ENCODE results near the gene HELZ.
"Not testable (repeated sequence)": the region's sequence is repeated elsewhere in the genome, so short reads cannot be mapped to it uniquely, and the experiment has no call there.

Gene HELZ

DNA sequence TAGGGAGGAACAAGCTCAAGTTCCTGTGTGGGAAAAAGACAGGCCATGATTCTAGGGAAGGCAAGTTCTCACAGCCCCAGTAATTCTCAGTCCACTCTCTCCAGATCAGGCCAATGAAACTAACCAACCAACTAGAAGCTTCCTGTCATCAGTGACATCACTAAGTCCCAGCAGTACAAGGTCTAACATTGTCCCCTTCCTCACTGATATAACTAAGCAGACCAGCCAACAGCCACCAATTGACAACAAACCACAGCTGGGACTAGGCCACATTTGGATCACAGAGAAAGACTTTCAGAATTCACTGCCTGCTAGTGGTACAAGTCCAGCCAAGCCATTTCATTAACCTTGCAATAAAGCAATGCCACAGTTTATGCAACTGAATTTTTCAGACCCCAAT lies 106.6 kb downstream of the HELZ start:
- no peak for DNase-seq

DNA sequence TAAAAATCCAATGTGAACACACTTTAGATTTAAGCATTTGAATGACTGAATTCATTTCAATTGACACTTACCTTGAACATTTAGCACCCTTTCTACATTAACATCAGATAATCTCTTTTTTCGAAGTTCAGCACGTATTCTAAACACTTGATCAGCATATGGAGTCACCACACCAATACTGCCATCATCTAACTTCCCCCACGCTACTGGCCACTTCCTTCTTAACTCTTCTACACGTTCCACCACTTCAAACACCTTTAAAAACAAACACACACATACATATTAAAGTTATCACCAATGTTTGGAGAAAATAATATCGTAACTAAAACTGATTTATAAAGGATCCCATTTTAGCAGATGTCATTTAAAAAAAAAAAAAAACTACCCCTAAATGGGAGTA lies 107.1 kb downstream of the HELZ start:
- DNase-seq = no peak

DNA sequence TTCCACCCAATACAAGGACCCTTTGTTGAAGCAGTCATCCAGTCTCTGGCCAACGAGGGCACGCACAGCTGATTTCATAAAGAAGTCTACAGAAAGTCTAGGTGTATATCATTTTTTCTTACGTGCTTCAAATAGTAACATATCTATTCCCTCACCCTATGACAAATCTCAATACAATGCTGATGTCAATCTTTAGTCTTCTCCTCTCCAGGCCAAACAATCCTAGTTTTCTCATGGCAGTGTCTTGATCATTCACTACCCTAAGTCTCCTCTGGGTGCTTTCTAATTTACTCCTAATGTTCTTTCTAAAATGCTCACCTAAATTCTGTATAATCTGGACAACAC lies 108.0 kb downstream of the HELZ start:
- DNase-seq = no peak

DNA sequence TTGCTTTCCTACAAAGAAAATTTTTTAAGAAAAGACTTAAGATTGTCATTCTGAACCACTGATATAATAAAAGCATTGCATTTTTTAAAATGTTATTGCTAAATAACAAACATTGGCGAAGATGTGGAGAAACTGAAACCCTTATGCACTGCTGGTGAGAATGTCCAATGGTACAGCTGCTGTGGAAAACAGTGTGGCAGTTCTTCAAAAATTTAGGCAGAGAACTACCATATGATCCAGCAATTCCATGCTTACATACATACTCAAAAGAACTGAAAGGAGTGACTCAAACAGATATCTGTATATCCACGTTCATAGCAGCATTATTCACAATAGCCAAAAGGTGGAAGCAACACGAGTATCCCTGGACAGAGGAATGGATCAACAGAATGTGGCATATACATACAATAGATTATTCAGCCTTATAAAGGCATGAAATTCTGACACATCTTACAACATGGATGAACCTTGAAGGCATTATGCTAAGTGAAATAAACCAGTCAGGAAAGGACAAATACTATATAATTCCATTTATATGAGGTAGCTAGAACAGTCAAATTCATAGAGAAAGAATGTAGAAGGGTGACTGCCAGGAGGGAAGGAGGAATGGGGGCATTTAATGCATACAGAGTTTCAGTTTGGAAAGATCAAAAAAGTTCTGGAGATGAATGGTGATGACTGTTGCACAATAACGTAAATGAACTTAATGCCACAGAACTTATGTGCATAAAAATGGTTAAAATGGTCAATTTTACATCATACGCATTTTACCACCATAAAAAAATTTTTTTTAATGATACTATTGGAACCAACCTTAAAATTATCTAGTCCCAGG lies 108.6 kb downstream of the HELZ start:
- no peak for DNase-seq

DNA sequence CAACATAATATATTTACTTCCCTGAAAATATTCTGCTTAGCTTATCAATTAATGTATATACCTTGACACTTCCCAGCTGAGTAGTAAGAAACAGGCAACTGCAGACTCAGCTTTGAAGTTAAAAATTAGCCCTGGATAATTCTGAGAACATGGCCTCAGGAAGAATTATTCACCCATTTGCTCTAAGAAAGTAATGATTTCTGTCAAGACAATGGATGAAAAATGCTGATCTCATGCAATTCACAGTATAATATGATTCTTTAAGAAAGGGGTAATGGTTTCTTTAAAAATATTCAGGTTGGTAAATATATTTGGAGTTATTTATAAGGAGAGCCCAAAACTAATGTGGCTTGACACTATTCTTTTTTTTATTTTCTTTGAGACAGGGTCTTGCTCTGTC lies 111.8 kb downstream of the HELZ start:
- no peak for DNase-seq

DNA sequence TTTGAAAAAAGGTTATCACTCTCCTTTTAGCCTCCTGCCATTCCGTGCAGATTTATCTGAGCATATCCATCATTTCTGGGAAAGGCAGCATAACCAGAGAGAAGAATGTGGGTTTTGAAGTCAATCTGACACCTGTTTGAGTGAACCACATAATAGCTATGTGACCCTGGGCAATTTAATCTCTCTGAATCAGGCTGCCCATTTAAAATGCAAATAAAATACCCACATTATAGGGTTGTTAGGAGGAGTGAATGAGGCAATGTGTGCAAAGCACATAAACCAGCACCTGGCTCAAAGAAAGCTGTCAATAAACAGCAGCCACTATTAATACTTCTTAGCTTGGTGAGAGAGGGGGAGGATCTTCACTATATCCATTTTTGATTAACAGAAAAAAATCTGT lies 112.6 kb downstream of the HELZ start:
- DNase-seq = no peak

DNA sequence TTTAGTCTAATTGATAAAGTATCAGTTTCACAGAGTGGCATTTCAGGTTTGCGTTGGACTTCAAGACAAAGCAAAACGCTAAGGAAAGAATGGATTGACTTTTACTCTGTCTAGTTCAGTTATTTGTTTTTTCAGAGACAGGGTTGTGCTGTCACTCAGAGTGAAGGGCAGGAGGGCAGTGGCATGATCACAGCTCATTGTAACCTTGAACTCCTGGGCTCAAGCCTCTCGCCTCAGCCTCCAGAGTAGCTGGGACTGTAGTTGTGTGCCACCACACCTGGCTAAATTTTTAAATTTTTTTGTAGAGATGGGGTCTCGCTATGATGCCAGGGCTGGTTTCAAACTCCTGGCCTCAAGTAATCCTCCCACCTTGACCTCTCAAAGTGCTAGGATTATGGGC lies 114.2 kb downstream of the HELZ start:
- no peak for DNase-seq

DNA sequence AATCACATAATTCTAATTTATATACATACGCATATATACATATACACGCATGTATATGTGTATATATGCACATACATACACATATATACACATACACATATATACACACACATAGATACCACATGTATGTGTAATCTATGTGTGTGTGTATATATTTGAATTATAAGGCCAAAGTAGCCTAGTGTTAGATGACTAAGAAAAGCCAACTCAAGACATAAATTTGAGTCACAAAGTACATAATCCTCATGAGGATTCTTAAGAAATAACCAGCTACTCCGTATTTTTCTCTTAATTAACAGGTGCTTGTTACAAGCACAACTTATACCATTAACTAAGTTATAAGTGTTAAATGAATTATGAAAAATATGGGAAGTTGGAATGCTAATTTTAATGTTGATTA lies 115.7 kb downstream of the HELZ start:
- no peak for DNase-seq

DNA sequence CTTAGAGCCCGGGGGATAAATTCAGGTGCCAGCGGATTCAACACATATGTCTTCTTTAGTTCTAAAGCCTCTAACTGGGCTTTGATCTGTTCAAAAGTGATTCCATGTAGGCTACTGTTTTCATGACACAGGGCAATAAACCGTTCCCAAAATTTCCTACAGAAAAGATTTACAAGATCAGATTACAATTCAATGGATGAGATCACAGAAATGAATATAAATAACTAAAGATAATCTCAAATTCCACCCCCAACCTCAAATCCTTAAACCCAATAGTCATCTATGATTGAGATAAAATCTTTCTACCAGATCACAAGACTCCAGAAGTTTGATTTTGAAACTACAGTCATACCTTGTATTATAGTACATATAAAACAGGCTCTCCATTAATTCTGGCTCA lies 116.3 kb downstream of the HELZ start:
- no peak for DNase-seq

DNA sequence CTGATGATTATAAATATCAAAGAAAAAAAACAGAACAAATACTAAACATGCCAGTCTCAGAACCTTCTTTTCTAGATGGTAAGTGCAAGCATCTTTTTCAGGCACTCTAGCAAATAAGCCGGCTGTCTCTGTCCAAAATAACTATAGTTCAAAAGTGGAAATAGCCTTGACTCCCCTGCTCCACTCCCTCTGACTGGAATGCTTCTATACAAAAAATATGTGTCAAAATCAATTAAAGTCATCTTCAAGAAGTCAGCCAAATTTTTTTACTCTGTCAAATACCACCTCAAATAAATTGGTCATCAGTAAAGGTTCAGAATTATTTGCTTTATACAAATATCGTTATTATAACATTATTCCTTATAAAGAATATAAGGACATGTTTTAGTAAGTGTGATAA lies 117.1 kb downstream of the HELZ start:
- DNase-seq = no peak

DNA sequence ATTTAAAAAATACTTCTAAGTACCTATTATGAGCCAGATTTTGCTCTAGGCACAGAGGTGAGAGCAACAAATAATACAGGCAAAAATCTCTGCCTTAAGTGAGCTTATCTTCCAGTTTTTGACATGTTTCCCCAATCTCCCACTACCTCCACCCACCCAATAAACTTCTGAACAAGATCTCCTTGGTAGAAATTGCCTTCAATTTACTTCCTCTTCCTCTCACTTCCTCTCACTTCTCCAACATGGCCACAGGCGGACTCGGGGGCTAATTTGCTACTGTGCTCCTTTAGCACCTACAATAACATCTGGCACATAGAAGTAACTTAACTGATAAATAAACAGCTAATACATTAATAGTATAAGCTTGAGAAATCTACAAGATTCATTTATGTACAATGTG lies 118.0 kb downstream of the HELZ start:
- DNase-seq = no peak

DNA sequence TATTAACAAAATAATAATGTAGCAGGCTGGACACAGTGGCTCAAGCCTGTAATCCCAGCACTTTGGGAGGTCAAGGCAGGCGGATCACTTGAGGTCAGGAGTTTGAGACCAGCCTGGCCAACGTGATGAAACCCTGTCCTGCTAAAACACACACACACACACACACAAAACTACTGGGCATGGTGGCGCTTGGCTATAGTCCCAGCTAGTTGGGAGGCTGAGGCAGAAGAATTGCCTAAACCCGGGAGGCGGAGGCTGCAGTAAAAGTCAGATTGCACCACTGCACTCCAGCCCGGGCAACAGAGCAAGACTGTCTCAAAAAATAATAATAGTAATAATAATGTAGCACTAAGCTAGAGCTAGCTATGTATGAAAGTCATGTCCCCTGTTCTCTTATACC lies 118.5 kb downstream of the HELZ start:
- DNase-seq = not testable (repeated sequence)

DNA sequence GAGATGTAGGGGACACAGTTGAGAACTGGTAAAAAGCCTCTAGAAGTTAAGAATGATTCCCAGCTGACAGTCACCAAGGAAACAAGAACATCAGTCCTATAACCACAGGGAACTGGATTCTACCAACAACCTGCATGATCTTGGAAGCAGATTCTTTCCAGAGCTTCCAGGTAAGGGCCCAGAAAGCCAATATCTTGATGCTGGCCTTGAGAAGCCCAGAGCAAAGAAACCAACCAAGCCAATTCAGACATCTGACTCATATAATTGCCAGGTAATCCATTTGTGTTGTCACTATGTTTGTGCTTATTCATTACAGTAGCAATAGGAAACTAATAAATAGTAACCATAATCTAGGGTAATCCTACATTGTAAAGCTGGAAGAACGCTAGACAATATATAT lies 119.1 kb downstream of the HELZ start:
- DNase-seq = no peak

DNA sequence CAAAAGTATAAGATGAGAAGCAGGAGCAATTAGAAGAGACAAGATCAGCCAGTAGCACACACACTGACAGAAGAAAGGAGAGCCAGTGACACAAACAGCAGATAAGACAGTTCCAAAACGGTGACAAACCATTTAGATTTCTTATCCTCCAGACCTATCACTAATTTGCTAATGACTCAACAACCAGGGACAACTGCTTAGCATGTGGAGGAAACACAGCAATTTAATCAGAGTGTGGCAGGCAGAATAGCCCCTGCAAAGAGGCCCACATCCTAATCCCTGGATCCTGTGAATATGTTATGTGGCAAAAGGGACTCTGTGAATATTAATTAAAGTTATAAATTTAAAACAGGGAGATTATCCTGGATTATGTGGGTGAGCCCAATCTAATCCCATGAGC lies 119.6 kb downstream of the HELZ start:
- no peak for DNase-seq

DNA sequence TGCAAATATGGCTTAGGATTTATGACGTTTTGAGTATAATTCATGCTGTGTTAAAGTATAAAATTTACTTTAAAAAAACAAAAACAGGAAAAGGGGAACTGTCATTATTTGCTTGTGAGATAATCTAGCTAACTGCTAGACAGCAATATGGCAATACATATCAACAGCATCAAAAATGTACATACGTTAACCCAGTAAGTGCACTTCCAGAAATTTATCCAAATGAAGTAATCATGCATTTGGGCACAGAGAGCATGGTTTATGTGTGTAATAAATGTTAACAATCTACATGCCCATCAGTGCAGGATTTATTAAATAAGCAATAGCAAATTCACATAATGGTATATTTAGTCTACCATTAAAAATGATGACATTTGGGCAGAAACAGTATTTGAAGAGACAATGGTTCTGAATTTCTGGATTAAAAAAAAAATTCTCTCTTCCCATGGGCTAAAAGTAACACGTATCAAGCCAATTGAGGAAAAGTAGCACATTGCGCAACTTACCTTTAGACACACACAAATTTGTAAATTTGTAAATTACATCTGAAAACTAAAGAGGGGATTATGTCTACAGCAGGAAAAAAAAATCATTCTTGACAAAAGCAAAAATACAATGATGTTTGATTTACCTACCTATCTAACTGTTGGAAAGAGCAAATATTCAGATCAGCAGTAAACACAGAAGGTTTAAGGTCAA lies 120.4 kb downstream of the HELZ start:
- DNase-seq = no peak

DNA sequence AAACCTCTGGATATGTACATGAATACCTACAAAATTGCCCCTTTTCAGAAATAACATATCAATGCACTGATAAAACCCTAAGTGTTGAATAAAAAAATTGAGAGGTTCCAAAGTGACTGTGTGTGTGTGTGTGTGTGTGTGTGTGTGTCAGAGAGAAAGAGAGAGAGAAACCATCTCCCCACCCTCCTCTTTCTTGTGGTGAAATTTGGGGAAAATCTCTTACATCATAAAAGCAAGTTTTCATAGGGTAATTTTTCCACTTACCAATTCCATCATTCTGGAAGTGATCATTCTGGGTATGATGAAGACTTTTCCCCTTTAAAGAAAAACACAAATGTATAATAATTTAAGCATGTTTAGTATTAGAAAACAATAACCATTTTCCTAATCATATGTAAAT lies 121.3 kb downstream of the HELZ start:
- DNase-seq = no peak

DNA sequence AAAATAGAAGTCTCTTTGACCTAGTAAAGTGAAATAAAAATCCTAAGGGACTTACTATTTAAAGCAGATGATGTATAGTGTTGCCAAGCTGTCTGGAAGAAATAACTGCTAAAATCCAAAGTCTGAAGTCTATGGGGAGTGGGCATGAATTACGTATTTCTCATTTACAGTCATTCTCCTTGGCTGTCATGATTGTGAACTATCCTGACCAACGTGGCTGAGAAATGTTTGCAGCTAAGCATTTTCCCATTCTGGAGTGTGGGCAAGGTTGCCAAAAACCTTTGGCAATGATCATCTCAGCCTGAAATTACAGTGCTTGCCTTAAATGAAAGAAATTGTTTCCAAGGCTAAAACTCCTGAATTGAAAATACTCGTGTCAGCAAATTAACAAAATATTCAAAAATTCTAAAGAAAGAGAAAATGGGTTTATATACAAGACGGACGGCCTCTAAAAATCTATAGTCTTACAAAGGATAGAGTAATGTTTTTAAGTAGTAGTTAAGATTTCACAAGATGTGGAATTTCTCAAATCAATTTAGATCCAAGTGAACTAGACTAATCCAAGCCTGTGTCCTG lies 123.6 kb downstream of the HELZ start:
- no peak for DNase-seq

DNA sequence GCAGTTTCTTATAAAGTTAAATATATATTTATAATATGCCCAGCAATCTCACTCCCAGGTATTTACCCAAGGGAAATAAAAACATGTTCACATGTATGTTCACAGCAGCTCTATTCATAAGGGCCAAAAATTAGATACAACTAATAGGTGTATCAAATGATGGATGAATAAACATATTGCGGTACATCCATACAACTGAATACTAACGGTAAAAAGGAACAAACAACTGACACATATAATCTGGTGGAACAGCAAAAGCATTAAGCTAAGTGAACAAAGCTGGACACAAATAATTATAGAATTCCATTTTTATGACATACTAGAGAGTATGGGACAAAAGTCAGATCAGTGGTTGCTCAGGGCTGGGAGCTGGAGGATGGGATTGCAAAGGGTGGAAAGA lies 125.9 kb downstream of the HELZ start:
- DNase-seq = no peak

DNA sequence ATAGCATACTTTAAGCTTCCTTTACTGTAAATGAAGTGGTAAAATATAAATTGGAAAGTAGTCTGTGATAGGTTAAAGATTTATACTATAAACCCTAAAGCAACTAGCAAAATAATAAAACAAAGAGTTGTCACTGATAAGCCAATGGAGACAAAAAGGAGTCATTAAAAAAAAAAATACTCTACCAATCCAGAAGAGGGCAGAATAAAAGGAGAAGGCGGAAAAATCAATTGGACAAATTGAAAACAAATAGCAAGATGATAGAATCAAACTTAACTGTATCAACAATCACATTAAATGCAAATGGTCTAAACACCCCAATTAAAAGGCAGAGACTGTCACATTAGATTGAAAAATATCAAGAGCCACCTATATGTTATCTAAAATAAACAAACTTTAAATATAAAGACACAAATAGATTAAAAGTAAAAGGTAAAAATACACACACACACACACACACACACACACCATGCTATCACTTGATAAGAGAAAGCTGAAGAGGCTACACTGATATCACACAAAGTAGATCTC lies 128.9 kb downstream of the HELZ start:
- no peak for DNase-seq

DNA sequence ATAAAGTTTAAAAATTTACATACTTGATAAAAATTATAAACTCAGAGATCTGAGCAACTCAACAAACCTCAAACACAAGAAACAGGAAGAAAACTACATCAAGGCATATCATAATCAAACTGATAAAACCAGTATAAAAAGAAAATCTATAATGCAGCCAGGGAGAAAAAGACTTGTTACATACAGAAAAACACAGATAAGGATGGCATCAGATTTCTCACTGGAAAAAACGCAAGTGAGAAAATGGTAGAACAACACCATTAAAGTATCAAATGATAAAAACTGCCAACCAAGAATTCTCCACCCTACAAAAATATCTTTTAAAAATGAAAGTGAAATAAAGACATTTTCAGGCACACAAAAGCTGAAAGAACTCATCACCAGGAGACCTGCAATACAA lies 129.6 kb downstream of the HELZ start:
- DNase-seq = no peak

DNA sequence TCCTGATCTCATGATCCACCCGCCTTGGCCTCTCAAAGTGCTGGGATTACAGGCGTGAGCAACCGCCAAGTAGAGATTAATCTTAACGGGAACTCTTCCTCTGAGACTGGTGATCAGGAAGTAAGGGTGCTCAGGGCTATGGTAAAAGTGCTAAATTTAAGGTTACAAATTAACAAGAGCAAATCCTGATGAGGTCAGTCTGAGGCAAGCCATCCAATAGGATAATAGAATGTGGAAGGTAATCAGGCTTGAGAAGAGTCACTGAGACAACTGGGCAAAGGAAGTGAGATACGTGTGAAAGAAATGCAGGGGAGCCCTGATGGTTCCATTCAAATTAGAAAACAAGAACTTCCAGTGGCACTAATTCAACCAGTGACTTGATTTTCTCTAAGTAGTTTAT lies 131.5 kb downstream of the HELZ start:
- DNase-seq = no peak

DNA sequence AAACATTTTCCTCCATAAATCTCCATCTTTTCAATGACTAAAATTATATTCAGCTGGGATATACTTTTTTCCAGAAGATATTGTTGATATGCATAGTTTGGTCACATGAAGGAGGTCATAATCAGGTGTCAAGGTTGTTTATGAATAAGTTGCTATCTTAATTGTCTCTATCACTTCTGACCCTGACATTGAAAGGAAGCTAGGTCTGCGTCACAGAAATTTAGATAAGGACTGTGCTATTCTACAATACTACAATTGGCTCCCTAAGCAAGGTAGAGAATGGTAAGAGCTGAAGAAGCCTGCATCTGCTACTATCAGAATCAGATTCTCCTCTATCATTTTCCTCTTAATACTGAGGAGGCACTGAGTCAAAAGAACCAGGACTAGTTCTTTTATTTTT lies 133.2 kb downstream of the HELZ start:
- no peak for DNase-seq

DNA sequence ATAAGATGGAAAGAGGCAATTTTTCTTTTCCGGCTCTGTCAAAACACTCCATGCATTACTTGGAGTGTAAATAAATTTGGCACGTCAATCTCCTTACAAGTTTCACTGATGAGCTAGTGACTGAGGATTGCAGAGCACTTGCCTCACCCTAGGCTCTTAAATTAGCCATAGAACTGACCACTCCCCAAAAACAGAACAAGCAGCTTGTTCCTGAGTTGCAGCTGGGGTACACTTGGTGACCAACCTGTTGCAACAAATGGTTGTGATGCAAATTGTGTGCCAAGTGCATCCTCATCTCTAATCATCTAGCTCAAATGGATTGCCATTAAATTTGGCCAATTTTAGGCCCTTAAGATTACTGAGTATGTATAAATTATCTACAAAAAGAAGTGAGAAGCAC lies 133.7 kb downstream of the HELZ start:
- no peak for DNase-seq

DNA sequence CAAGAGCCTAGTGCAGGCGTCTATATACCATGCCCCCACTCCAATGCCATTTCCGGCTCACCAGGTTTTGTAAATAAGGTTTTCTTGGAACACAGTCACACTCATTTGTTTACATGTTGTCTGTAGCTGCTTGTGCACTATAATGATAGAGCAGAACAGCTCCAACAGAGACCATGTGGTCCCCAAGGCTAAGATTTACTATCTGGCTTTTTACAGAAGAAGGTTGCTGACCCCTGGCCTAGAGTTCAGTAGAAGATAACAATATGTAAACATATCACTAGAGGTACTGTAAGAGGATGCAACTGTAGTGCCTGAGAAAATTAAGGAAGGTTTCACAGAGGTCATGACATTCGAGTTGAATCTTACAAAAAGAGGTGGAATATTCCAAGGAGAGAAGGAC lies 134.4 kb downstream of the HELZ start:
- DNase-seq = no peak
